Esophagus squamous epithelium (tissue), 4 donors: Measurements from ENCODE around the gene RNF175.

Source experiments
- POLR2A ChIP-seq, 4 donors: fragments of 450-650 bp; IDR thresholded peaks; one replicate each; pipeline ENCODE4 v1.6.1; 2017; ENCODE audit warnings: antibody characterized with exemption in 4 of 4, mild to moderate bottlenecking in 4 of 4, moderate library complexity in 3 of 4
- TF ChIP-seq, protein P1 (sequence below), 6 experiments: fragments of 450-650 bp in 4 of 6; fragments of 200-600 bp in 2 of 6; sonication (generic) in 2 of 6; IDR thresholded peaks; one replicate each; pipeline ENCODE4 v1.5.1; 2016 to 2019; ENCODE audit warnings: antibody characterized with exemption in 6 of 6, mild to moderate bottlenecking in 4 of 6, moderate library complexity in 4 of 6

DNA sequence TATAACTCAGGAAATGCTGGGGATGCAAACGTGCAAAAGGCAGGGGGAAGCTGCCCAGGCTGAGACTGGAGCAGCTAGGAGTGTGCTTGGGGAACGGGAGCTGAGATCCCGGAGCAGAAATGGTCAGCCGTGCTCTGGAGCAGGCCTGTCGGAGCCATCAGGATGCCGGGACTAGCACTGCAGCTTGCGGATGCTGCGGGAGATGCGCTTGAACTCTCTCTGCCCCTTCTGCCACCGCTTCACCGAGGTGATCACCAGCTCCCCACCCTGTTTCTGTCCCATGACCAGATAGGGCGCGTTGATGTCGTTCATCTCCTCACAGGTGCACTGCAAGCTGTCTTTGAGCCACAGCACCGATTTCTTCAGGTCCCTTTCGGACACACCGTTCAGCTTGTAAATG lies 21.5 kb upstream of the RNF175 start:
- TF ChIP-seq, protein P1, sequence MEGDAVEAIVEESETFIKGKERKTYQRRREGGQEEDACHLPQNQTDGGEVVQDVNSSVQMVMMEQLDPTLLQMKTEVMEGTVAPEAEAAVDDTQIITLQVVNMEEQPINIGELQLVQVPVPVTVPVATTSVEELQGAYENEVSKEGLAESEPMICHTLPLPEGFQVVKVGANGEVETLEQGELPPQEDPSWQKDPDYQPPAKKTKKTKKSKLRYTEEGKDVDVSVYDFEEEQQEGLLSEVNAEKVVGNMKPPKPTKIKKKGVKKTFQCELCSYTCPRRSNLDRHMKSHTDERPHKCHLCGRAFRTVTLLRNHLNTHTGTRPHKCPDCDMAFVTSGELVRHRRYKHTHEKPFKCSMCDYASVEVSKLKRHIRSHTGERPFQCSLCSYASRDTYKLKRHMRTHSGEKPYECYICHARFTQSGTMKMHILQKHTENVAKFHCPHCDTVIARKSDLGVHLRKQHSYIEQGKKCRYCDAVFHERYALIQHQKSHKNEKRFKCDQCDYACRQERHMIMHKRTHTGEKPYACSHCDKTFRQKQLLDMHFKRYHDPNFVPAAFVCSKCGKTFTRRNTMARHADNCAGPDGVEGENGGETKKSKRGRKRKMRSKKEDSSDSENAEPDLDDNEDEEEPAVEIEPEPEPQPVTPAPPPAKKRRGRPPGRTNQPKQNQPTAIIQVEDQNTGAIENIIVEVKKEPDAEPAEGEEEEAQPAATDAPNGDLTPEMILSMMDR (IDR thresholded peaks at IDR 0.05) = no peak
- TF ChIP-seq POLR2A (IDR thresholded peaks at IDR 0.05) = no peak
